Fibroblast of lung (primary cell): ENCODE measurements around the gene CCDC33.

Experiments
- EZH2 ChIP-seq: IDR thresholded peaks from 2 replicates; pipeline ENCODE4 v1.5.1; 2012; ENCODE audit warnings: low read length, control low read depth, mild to moderate bottlenecking; ENCODE audit errors: missing control alignments
- TF ChIP-seq, protein P1 (sequence below), 2 donors: IDR thresholded peaks in 1 of 2; conservative IDR thresholded peaks in 1 of 2; 1 replicate in 1 of 2; 2 replicates in 1 of 2; pipeline ENCODE4 v1.5.1; 2011 to 2012; ENCODE audit warnings: low read length in 2 of 2, control low read depth in 1 of 2, inconsistent platforms in 1 of 2, low read depth in 1 of 2, mild to moderate bottlenecking in 1 of 2

DNA sequence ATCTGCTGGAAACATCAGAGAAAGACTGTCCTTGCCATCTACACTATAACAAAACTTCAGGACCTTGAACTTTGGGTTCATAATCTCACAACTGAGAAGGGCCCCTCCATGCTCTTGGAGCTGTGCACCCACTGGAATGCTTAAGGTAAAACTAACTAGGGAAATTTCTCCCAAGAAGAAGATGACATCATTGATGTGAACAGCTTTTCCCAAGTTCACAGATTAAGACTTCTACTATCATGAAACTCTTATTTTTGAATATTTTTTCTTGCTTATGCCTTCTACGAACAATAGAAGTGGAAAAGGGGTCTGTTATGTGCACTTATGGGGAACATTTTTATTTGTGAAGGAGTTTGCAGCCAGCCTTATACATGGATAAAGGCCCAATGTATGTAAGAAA lies 126.4 kb downstream of the CCDC33 start:
- TF ChIP-seq, protein P1, sequence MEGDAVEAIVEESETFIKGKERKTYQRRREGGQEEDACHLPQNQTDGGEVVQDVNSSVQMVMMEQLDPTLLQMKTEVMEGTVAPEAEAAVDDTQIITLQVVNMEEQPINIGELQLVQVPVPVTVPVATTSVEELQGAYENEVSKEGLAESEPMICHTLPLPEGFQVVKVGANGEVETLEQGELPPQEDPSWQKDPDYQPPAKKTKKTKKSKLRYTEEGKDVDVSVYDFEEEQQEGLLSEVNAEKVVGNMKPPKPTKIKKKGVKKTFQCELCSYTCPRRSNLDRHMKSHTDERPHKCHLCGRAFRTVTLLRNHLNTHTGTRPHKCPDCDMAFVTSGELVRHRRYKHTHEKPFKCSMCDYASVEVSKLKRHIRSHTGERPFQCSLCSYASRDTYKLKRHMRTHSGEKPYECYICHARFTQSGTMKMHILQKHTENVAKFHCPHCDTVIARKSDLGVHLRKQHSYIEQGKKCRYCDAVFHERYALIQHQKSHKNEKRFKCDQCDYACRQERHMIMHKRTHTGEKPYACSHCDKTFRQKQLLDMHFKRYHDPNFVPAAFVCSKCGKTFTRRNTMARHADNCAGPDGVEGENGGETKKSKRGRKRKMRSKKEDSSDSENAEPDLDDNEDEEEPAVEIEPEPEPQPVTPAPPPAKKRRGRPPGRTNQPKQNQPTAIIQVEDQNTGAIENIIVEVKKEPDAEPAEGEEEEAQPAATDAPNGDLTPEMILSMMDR (conservative IDR thresholded peaks at IDR 0.05 in 1 of 2, IDR thresholded peaks at IDR 0.05 in 1 of 2; ENCODE audit: low read depth in 1 of 2, low read length in 2 of 2) = no peak
- no peak for TF ChIP-seq EZH2
